NCI-H345 (cell line): Measurements from ENCODE around the gene S100B.
"Not testable (repeated sequence)": the region's sequence is repeated elsewhere in the genome, so short reads cannot be mapped to it uniquely, and the experiment has no call there.

Source experiments
- DNase-seq: peaks from one replicate; lab custom pipeline; 2025; lab: John Stamatoyannopoulos, UW

Gene S100B

DNA sequence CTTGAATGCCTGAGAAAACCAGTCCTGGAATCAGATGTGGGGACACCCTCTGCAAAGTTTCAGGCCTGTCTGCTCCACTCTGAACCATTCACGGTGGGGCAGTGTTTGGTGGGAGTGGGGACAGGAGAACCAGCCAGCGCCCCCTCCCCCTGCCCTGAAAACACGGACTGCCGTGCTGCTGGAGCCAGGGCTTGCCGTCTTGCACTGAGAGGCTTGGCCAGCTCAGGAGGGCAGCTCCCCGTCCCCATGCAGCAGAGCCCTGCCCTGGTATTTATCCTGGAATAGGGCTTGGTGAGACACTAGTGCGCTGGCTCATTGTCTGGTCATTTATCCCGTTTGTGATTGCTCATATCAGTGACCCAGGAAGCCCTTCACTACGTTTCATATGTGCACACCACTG is 3.9 kb downstream of the S100B start:
- DNase-seq: no peak

- DNase-seq: no peak
Measured at GRCh38 chr21:46600305-46600704, 4.6 kb downstream of the S100B start.

GRCh38 chr21:46598581-46599572 is 6.0 kb downstream of the S100B start:
- DNase-seq: no peak

DNA sequence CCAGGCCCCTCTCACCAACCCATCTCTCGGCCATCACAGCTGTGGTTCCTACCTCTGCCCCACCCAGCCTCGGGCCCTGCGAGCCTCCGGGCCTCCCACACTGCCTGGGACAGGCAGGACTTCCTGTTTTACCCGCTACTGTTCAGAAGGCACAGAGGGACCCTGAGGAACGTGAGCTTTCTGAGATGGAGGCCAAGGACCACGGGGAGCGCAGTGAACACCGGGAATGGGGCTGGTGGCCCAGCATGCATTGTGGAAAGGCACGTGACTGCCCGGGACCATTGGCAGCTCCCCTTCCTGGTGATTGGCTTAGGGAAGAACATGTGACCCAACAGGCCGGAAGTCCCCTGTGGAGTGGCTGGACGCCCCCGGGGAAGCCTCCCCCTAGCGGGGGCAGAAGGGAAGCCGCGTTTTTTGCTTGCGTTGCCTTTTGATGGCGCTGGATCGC is 7.0 kb downstream of the S100B start:
- no peak for DNase-seq

DNA sequence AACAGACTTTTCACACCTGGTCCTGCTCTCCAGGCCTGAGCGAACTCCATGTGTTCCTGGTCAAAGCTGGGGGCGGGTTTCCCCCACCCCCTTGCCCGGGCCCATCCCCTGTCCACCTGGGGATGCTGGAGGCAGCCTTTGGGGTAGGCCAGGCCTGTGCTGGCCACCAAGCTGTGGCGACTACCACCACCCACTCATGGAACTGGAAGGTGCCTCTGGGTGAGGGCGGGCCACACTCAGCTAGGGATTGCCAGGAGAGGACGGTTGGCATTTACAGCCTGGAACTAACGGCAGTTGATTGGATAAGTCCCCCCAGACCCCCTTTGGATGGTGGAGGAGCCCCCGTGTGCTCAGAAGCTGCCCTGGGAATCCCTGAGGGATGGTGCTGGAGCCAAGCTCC is 7.9 kb downstream of the S100B start:
- no peak for DNase-seq

DNA sequence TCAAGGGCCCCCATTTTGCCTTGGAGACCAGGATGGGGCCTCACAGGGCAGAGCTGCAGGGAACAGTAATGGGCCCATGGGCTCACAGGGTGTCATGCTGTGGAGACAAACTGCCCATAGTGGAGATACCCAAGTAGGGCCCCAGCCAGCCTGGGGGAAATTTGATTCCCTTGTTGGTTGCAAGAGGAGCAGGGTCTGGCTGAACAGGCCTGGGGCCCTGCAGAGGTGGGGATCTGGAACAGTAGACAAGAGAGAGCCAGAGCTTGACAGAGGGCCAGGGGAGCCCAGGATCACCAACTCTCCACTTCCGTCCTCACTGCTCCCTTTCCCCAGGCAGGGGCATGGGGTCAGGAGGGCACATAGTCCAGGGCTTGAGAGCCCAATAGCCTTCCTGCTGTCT is 8.7 kb downstream of the S100B start:
- no peak for DNase-seq

DNA sequence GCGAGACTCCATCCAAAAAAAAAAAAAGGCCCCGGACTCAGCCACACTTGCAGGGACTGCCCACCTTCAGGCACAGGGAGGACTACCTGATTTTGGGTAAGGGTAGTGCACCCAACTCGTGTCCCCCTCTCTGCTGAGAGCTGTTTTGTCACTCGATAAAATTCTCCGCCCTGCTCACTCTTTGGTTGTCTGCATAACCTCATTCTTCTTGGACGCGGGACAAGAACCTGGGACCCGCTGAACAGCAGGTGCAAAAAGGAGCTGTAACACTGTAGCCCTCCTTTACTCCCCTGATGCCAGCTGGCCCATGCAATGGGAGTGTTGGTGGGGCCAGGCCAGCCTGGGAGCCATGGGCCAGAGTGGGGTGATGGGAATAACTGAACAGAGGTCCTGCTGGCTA is 10.6 kb downstream of the S100B start:
- DNase-seq: no peak

- peak; percentile 83 for DNase-seq
Measured at GRCh38 chr21:46585191-46585953, 19.5 kb downstream of the S100B start.

DNA sequence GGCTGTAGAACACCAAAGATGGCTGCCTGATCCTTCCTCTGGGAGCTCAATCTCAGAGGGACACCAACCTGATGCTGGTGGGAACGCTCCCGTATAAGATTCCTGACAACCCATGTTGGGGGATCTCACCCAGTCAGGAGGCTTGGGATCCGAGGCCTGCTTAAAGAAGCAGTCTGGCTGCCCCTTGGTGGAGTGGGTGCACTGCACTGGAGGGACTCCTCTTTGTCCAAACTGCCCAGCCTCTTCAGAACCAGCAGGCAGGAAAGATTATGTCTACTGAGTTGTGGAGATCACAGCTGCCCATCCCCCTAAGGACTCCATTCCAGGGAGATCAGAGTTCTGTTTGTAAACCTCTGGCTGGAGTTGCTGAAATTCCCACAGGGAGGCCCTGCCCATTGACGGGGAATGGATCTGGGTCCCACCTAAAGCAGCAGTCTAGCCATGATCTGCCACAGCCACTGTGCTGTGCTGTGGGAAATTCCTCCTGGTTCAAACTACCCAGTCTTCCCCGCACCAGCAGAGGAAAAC is 23.0 kb downstream of the S100B start:
- DNase-seq: no peak

DNA sequence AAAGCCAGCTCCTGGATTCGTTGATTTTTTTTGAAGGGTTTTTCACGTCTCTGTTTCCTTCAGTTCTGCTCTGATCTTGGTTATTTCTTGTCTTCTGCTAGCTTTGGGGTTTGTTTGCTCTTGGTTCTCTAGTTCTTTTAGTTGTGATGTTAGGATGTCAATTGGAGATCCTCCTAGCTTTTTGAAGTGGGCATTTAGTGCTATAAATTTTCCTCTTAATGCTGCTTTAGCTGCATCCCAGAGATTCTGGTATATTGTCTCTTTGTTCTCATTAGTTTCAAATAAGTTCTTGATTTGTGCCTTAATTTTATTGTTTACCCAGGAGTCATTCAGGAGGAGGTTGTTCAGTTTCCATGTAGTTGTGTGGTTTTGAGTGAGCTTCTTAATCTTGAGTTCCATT is 25.5 kb downstream of the S100B start:
- DNase-seq: not testable (repeated sequence)

- not testable (repeated sequence) for DNase-seq
Measured at GRCh38 chr21:46577786-46578185, 27.1 kb downstream of the S100B start.

DNA sequence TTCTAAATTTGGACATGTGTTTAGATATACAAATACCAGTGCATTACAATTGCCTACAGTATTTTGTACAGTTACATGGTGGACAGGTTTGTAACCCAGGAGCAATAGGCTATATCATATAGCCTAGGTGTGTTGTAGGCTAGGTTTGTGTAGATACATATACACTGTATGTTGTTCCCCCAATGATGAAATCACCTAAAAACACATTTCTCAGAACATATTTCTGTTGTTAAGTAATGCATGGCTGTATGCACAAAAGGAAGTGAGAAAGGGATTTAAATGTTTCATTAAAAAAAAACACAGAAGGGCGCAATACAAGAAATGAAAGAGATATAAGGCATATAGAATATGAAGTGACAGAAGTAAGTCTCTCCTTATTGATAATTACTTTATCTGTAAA is 32.0 kb downstream of the S100B start:
- DNase-seq: no peak

DNA sequence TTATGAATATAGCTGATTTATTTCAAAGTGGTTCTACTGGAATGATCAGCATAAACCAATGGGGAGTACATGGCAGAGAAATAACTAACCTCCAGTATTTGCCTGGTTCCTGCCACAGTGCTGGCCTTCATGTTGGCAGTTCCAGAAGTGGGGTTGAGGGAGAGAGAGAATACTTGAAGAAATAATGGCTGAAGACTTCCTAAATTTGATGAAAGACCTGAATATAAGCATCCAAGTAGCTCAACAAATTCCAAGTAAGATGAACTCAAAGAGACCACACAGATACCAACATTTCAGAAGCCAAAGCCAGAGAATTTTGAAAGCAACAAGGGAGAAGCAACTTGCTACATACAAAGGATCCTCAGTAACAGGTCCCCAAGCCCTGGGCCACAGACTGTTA is 34.3 kb downstream of the S100B start:
- no peak for DNase-seq

DNA sequence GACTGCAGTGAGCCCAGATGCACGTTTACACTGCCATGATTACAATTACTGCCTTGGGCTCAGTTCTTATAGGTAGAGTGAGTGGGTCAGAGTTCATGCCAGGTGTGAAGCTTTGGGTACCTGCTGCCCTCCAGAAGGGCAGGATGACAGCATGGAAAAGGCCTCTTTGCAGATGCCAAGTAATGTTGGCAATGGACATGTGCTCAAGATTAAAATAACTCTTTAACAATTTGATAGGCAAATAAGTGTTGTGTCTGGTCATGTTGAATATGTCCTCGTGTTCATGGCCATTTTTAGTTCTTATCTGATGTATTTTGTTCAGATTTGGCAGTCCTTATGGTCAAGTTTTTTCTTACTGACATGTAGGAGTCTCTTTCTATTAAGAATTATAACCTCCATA is 34.8 kb downstream of the S100B start:
- DNase-seq: no peak

GRCh38 chr21:46569081-46569480 is 35.8 kb downstream of the S100B start:
- DNase-seq: no peak

DNA sequence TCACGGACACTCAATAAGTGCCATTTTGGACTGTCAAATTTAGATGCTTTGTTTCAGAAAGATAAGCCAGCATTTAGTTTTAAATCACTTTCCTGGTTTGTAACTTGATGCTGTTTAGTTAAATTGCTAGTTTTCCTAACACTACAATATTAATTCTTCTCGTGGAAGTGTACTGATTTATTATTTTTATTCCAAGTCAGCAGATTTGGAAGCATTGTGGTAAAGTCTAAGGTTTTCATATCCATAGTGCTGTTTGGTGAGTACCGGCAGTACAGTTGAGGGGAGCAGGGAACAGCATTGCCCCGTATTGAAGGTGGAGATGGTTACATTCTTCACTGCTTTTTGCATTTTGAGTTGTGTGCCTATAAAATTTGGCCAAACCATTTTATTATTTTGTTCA is 36.3 kb downstream of the S100B start:
- DNase-seq: no peak

DNA sequence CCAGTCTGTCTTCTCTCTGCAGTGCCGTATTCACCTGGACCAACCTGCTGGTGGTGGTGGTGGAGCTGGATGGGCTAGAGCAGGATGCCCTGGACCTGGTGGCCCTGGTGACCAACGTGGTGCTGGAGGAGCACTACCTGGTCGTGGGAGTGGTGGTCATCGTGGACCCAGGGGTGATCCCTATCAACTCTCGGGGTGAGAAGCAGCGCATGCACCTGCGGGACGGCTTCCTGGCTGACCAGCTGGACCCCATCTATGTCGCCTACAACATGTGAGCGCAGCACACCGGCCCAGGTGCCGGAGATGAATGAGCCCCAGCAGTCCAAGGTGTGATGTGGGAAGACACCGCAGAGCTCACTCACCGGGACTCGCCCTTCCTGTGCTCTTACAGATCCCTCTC is 37.5 kb downstream of the S100B start:
- DNase-seq: no peak

GRCh38 chr21:46564391-46564790 is 40.5 kb downstream of the S100B start:
- DNase-seq: no peak

GRCh38 chr21:46562964-46563607 is 41.8 kb downstream of the S100B start:
- DNase-seq: no peak

DNA sequence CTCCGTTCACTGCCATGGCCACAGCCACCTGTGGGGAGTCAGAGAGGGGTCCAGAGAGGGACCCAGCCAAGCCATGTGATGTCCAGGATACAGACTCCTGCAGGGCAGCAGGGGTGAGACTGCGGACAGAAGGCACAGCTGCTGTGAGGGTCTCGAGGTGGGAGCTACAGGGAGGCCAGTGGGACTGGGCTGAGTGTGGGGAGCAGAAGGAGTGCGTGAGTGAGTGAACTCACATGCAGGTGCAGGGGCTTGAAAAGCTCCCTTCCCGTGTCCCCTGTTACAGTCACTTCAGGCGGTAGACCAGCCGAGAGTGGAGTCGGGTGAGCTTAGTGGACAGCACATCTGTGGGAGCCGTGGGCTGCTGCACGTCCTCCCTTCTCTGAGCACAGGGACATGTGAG is 42.4 kb downstream of the S100B start:
- no peak for DNase-seq

DNA sequence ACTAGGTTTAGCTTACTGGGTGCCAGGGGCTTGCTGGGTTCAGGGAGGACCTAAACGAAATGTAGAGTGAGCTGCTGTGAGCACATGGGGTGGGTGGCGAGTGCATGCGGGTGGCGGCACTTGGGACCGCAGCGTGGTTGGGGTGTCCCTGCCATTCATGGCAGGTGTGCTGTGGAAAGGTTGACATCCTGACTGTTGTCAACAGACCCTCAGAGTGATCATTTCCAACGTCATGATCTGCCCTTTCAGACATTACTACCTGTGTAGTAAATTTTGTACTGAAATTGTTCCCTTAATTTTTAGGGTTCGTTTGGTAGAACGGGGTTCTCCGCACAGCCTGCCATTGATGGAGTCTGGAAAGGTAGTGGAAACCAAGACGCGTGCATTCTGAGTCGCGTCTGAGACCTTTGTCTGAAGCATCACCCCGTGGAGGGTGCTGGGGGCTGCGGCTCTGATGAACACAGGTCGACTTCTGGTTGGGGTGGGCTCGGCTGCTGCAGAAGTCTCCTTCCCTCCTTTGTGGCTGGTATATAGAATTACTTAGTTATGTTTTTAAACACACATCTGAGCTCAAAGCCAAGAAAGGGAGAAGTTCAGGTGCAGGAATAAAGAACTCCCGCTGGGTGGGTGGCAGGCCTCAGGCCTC is 43.3 kb downstream of the S100B start:
- no peak for DNase-seq
